AG04450 (cell line): Measurements from ENCODE around the gene TRPM2. TPM values are rescaled to one million over a fixed set of nuclear protein-coding genes. Genes with fewer than 3 reads are reported as not detected.

Experiments
- CTCF ChIA-PET: fragments of 300-600, 350-600 bp; formaldehyde crosslinking; extraction: SDS; loops from one replicate; lab custom pipeline; 2022; ENCODE audit warnings: antibody characterized with exemption, inconsistent platforms; lab: Charles Lee
- POLR2A ChIA-PET: fragments of 350-600 bp; formaldehyde crosslinking; extraction: SDS; loops from one replicate; lab custom pipeline; 2021; ENCODE audit warnings: antibody characterized with exemption, inconsistent platforms; lab: Yijun Ruan, JAX
- DNase-seq: peaks from one replicate; pipeline ENCODE4 v3.0.0-alpha.2; 2011; ENCODE audit warnings: low read depth, low spot score
- H3K27ac ChIP-seq: one replicate; pipeline ENCODE4 v1.5.1; 2012; ENCODE audit warnings: low read depth, low read length, control low read depth
- H3K27me3 ChIP-seq: one replicate; pipeline ENCODE4 v1.6.0; 2012; ENCODE audit warnings: low read length; ENCODE audit not compliant: control insufficient read depth, insufficient read depth
- H3K4me3 ChIP-seq: 2 replicates; pipeline ENCODE4 v1.5.1; 2011; ENCODE audit warnings: mild to moderate bottlenecking, low read depth, low read length, control low read depth
- H3K9me3 ChIP-seq: 2 replicates; pipeline ENCODE4 v1.5.1; 2012; ENCODE audit warnings: low read length; ENCODE audit not compliant: control insufficient read depth, insufficient read depth
- polyA plus RNA-seq: library from polyadenylated mRNA; depleted of rRNA; stranded (reverse); fragments of >200 nt; gene quantifications from 2 replicates; pipeline ENCODE4 v1.2.3, GENCODE V29; 2011
- TF ChIP-seq, protein P1 (sequence below): IDR thresholded peaks from 2 replicates; pipeline ENCODE4 v1.5.1; 2011; ENCODE audit warnings: low read depth, low read length, control low read depth, inconsistent platforms

Gene TRPM2
- polyA plus RNA-seq, 1 experiment = not detected

GRCh38 chr21:44306936-44307704, 46.3 kb upstream of the TRPM2 start:
- H3K27ac ChIP-seq = no peak overlapping the region
- ChIA-PET POLR2A (interaction anchor here (0.6 kb wide), 1 partner anchor 21 kb away, joined by 3 read pairs; no protein-coding TSS in a partner anchor), CTCF (no interaction called here)
- no peak for DNase-seq
- H3K9me3 ChIP-seq = no peaks in the 10 kb centered on the region
- TF ChIP-seq, protein P1, sequence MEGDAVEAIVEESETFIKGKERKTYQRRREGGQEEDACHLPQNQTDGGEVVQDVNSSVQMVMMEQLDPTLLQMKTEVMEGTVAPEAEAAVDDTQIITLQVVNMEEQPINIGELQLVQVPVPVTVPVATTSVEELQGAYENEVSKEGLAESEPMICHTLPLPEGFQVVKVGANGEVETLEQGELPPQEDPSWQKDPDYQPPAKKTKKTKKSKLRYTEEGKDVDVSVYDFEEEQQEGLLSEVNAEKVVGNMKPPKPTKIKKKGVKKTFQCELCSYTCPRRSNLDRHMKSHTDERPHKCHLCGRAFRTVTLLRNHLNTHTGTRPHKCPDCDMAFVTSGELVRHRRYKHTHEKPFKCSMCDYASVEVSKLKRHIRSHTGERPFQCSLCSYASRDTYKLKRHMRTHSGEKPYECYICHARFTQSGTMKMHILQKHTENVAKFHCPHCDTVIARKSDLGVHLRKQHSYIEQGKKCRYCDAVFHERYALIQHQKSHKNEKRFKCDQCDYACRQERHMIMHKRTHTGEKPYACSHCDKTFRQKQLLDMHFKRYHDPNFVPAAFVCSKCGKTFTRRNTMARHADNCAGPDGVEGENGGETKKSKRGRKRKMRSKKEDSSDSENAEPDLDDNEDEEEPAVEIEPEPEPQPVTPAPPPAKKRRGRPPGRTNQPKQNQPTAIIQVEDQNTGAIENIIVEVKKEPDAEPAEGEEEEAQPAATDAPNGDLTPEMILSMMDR = no peak
- no peaks in the 10 kb centered on the region for H3K27me3 ChIP-seq
- H3K4me3 ChIP-seq = no peak overlapping the region

GRCh38 chr21:44310628-44311507, 42.6 kb upstream of the TRPM2 start:
- DNase-seq = no peak
- POLR2A ChIA-PET = no interaction called here
- H3K27me3 ChIP-seq = no peaks in the 10 kb centered on the region
- TF ChIP-seq, protein P1 = no peak; the same call in 1 of the 2 replicates
- no peak overlapping the region for H3K4me3 ChIP-seq
- H3K9me3 ChIP-seq = no peaks in the 10 kb centered on the region; the same call in 1 of the 2 replicates
- CTCF ChIA-PET = no interaction called here
- H3K27ac ChIP-seq = no peak overlapping the region

DNA sequence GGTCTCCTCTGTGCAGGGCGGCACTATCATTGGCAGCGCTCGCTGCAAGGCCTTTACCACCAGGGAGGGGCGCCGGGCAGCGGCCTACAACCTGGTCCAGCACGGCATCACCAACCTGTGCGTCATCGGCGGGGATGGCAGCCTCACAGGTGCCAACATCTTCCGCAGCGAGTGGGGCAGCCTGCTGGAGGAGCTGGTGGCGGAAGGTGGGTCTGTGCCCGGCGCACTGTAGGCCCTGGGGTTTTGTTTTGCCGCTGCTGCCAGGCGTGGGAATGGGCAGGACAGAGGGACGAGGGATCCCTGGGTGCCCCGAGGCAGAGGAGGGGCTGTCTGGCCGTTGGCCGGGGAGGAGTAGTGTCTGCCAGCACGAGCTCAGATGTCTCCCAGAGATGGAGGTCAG, 41.3 kb upstream of the TRPM2 start:
- CTCF ChIA-PET = no interaction called here
- POLR2A ChIA-PET = no interaction called here
- Histone ChIP-seq H3K9me3 (no peaks in the 10 kb centered on the region; the same call in 1 of the 2 replicates), H3K27me3 (no peaks in the 10 kb centered on the region), H3K4me3 (no peak overlapping the region), H3K27ac (no peak overlapping the region)
- TF ChIP-seq, protein P1 = no peak
- DNase-seq = no peak

GRCh38 chr21:44312716-44313115, 40.7 kb upstream of the TRPM2 start:
- TF ChIP-seq, protein P1 = no peak
- no peak for DNase-seq
- Histone ChIP-seq H3K9me3 (no peaks in the 10 kb centered on the region; the same call in 1 of the 2 replicates), H3K27me3 (no peaks in the 10 kb centered on the region), H3K4me3 (no peak overlapping the region), H3K27ac (no peak overlapping the region)
- ChIA-PET POLR2A (no interaction called here), CTCF (no interaction called here)

GRCh38 chr21:44313451-44313850, 40.0 kb upstream of the TRPM2 start:
- TF ChIP-seq, protein P1 = no peak
- ChIA-PET CTCF (interaction anchor here (1.3 kb wide), 1 partner anchor 8 kb away, joined by 3 read pairs; no protein-coding TSS in a partner anchor), POLR2A (no interaction called here)

More at GRCh38 chr21:44313451-44313850, 40.0 kb upstream of the TRPM2 start:
- no peak overlapping the region for H3K27ac ChIP-seq
- H3K4me3 ChIP-seq = no peak overlapping the region
- H3K27me3 ChIP-seq = no peaks in the 10 kb centered on the region
- DNase-seq = no peak
- H3K9me3 ChIP-seq = no peaks in the 10 kb centered on the region; the same call in 1 of the 2 replicates
